AG04450 (cell line): Measurements from ENCODE around the gene FECH. TPM values are rescaled to one million over a fixed set of nuclear protein-coding genes. Genes with fewer than 3 reads are reported as not detected.

ENCODE experiments used
- CTCF ChIA-PET: fragments of 300-600, 350-600 bp; formaldehyde crosslinking; extraction: SDS; loops from one replicate; lab custom pipeline; 2022; ENCODE audit warnings: antibody characterized with exemption, inconsistent platforms; lab: Charles Lee
- POLR2A ChIA-PET: fragments of 350-600 bp; formaldehyde crosslinking; extraction: SDS; loops from one replicate; lab custom pipeline; 2021; ENCODE audit warnings: antibody characterized with exemption, inconsistent platforms; lab: Yijun Ruan, JAX
- DNase-seq: peaks from one replicate; pipeline ENCODE4 v3.0.0-alpha.2; 2011; ENCODE audit warnings: low read depth, low spot score
- H3K27ac ChIP-seq: one replicate; pipeline ENCODE4 v1.5.1; 2012; ENCODE audit warnings: low read depth, low read length, control low read depth
- H3K27me3 ChIP-seq: one replicate; pipeline ENCODE4 v1.6.0; 2012; ENCODE audit warnings: low read length; ENCODE audit not compliant: control insufficient read depth, insufficient read depth
- H3K4me3 ChIP-seq: 2 replicates; pipeline ENCODE4 v1.5.1; 2011; ENCODE audit warnings: mild to moderate bottlenecking, low read depth, low read length, control low read depth
- H3K9me3 ChIP-seq: 2 replicates; pipeline ENCODE4 v1.5.1; 2012; ENCODE audit warnings: low read length; ENCODE audit not compliant: control insufficient read depth, insufficient read depth
- CTCF ChIP-seq: IDR thresholded peaks from 2 replicates; pipeline ENCODE4 v1.5.1; 2011; ENCODE audit warnings: low read depth, low read length, control low read depth, inconsistent platforms
- polyA plus RNA-seq: library from polyadenylated mRNA; depleted of rRNA; stranded (reverse); fragments of >200 nt; gene quantifications from 2 replicates; pipeline ENCODE4 v1.2.3, GENCODE V29; 2011

Gene FECH
- polyA plus RNA-seq, 1 experiment: 65.3 TPM

- CTCF ChIA-PET: interaction anchor here (0.7 to 1.8 kb wide), 6 partner anchors 25 to 413 kb away, joined by 3 to 7 read pairs (median 4); partner anchors contain the start of gene NEDD4L
- Histone ChIP-seq H3K27me3 (no peaks in the 10 kb centered on the region), H3K9me3 (no peaks in the 10 kb centered on the region), H3K4me3 (peak overlapping the region; percentile 73), H3K27ac (peak overlapping the region; percentile 82)
- DNase-seq: peak; percentile 89
- TF ChIP-seq CTCF: peak; percentile 73
- POLR2A ChIA-PET: interaction anchor here (0.7 to 0.8 kb wide), 2 partner anchors 8 to 861 kb away, joined by 3 read pairs; no protein-coding TSS in a partner anchor
These were observed 43.7 kb upstream of the FECH start for GRCh38 chr18:57630002-57630753.

GRCh38 chr18:57629422-57629821 lies 42.9 kb upstream of the FECH start:
- no peaks in the 10 kb centered on the region for H3K27me3 ChIP-seq
- POLR2A ChIA-PET: interaction anchor here (0.6 kb wide), 1 partner anchor 802 kb away, joined by 3 read pairs; no protein-coding TSS in a partner anchor
- peak overlapping the region; percentile 25 for H3K27ac ChIP-seq
- H3K4me3 ChIP-seq: no peak overlapping the region
- TF ChIP-seq CTCF: no peak
- CTCF ChIA-PET: interaction anchor here (0.7 to 1.7 kb wide), 3 partner anchors 26 to 414 kb away, joined by 3 to 5 read pairs (median 4); partner anchors contain the start of gene NEDD4L
- no peak for DNase-seq
- H3K9me3 ChIP-seq: no peaks in the 10 kb centered on the region

- H3K9me3 ChIP-seq: no peaks in the 10 kb centered on the region
- H3K4me3 ChIP-seq: no peak overlapping the region
- no peak overlapping the region for H3K27ac ChIP-seq
- ChIA-PET CTCF (interaction anchor here (1.2 kb wide), 1 partner anchor 255 kb away, joined by 3 read pairs; no protein-coding TSS in a partner anchor), POLR2A (no interaction called here)
- no peaks in the 10 kb centered on the region for H3K27me3 ChIP-seq
- no peak for TF ChIP-seq CTCF
- DNase-seq: no peak
These were observed 41.0 kb upstream of the FECH start for GRCh38 chr18:57627488-57627887.

GRCh38 chr18:57624988-57625387 lies 38.5 kb upstream of the FECH start:
- Histone ChIP-seq H3K9me3 (no peaks in the 10 kb centered on the region), H3K4me3 (no peak overlapping the region), H3K27me3 (no peaks in the 10 kb centered on the region), H3K27ac (no peak overlapping the region)
- CTCF ChIA-PET: no interaction called here
- TF ChIP-seq CTCF: no peak
- no peak for DNase-seq
- POLR2A ChIA-PET: no interaction called here

GRCh38 chr18:57621246-57621604 lies 34.7 kb upstream of the FECH start:
- Histone ChIP-seq H3K27me3 (no peaks in the 10 kb centered on the region), H3K27ac (peak overlapping the region; percentile 89), H3K4me3 (peak overlapping the region; percentile 100), H3K9me3 (no peaks in the 10 kb centered on the region)
- ChIA-PET POLR2A (interaction anchor here (0.7 to 1.2 kb wide), 2 partner anchors 185 to 1032 kb away, joined by 3 read pairs; no protein-coding TSS in a partner anchor), CTCF (interaction anchor here (1.1 kb wide), 1 partner anchor 500 kb away, joined by 4 read pairs; no protein-coding TSS in a partner anchor)
- DNase-seq: no peak
- TF ChIP-seq CTCF: no peak
